Activated T-cell treated with anti-CD3 and anti-CD28 coated beads, Interleukin-2, amount 50 U/mL, for 48 hours (primary cell): Measurements from ENCODE around the gene CLIC1.

Experiments
- DNase-seq, 2 experiments: peaks; one replicate each; pipeline ENCODE4 v3.0.0-alpha.2; 2020

CLIC1 gene

GRCh38 chr6:31768363-31769257 lies 32.3 kb upstream of the CLIC1 start:
- DNase-seq, result no peak

- DNase-seq, result no peak
These were observed 30.8 kb upstream of the CLIC1 start for GRCh38 chr6:31767096-31767645.

DNA sequence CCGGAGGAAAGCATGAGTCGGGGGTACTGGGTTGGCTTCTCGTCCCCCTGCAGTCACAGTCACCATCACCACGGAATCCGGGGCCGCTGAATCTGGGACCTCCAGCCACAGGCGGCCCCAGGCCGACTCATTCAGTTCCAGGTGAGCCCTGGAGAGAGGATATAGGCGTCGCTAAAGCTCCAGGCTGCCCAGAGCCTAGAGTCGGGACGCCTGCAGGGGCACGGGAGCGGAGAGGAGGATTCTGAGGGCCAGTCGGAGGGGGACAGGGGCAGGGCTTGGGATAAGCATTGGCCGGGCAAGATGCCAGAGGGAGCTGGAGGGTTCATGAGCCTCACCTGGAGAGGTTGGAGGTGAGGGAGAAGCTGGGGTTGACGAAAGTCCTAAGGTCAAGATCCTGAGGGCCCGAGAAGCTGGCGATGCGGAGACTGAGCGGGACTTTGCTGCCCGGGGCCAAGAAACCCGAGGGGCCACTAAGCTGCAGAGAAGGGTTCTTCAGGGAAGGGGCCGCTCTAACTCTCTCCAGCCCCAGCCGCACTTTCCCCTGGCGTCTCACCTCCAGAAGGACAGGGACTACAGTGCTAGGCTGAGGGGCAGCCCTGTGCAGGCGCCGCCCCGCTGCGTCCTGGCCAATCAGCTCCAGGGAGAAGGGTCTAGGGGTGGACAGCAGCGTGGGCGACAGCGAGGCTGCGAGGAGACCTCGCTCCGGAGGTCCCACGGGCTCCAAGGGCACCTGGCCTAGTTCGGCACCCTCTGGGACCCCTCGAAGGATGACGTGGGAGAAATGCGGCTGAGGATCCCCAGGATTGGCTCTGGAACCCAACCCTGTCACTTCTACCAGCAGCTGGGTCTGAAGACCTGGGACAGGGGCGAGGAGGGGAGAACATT lies 29.8 kb upstream of the CLIC1 start:
- DNase-seq, result no peak

- DNase-seq, result no peak
These were observed 29.2 kb upstream of the CLIC1 start for GRCh38 chr6:31765559-31765909.

DNA sequence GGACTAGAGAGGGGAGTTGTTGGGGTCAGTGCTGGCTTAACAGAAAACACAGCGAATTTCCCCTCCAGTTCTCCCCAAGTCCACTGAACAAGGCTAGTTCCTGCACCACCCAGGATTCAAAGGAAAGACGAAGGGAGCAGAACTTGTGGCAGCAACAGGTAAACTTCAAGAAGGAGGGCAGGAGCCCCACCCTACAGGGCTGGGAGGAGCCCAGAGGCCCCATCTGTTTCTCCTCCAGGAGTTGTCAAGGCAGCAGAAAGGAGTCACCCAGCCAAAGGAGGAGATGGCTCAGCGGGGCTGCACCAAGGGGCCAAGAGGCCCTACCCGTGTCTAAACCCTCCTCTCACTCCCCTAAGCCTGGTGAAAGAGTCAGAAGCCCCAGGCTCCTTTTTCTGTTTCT lies 27.9 kb upstream of the CLIC1 start:
- DNase-seq, result no peak

DNA sequence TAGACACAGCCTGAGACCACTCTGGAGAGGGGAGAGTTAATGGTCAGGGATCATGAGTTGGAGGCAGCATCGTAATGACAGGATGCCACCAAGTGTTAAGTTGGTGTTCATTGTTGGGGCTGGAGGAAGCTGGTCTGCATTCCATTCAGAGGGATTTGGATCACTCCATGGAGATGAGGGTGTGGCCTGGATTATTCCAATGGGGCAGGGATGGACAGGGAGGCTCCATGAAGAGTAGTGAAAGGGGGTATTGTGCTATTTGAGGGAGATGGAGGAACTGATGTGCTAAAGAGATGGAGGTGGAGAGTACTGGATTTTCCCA lies 27.2 kb upstream of the CLIC1 start:
- DNase-seq, result no peak

- DNase-seq, result no peak
These were observed 26.7 kb upstream of the CLIC1 start for GRCh38 chr6:31762878-31763618.

- DNase-seq, result no peak
These were observed 26.0 kb upstream of the CLIC1 start, which contains the start of gene SAPCD1 for GRCh38 chr6:31762356-31762755. SAPCD1 (plus strand) TSS chr6:31762656; CDS start chr6:31763055, 399 bp downstream.

DNA sequence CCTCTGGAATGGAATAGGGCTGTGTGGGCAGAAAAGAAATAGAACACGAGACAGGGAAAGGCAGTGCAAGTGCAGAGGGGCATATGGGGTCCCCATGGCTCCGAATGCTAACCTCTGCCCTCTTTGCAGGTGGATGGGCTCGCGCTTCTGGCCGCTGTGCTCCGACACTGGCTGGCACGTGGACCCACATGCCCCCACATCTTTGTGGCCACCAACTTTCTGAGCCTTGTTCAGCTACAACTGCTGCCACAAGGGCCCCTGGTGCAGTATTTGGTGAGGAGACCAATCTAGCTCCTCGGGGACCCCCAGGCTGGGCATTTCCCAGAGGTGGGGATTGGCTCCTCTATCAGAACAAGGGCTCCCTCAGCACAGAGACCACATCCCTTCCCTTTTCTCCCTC lies 25.0 kb upstream of the CLIC1 start:
- no peak for DNase-seq

- DNase-seq, result no peak
These were observed 24.5 kb upstream of the CLIC1 start for GRCh38 chr6:31760790-31761189.

DNA sequence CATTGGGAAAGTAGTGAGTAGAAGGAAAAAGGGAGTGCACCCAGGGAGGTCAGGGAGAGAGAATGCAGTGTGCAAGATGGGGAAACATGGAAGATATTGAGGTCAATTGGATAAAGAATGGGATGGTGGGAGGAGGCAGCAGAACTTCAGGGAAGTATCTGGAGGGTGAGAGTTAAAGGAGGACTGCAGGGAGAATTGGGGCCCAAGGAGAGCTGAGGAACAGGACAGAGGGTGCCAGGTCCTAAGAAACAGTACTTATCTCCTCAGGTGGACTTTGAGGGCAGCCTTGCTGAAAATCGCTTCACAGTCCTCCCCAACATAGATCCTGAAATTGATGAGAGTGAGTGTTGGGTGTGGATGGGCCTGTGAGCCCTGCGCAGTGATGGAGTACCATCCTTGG lies 22.0 kb upstream of the CLIC1 start:
- DNase-seq, result no peak

DNA sequence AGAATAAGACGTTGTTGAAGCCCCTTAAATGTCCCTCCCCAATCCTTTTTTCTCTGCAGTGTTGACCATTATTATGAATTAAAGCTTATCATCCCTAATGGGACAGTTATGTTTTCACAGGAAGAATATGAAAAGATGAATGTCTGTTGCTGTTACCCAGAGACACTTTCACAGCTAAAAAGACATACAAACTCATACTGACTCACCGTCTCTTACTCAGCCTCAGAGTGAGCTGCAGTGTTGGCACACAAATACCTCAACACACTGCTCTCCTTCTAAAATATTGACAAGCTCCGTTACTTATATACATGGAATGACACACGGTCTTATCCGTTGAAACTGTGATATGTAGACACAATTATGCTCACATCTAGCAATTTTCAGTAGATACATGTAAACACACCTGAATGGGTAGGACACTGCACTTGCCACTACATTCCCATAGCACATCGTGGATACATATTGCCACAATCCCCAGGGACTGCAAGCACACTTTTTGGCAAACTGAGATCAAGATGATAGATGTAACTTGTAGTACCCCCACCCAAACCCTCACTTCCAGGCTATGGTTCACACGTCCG lies 16.5 kb upstream of the CLIC1 start:
- DNase-seq, result no peak

DNA sequence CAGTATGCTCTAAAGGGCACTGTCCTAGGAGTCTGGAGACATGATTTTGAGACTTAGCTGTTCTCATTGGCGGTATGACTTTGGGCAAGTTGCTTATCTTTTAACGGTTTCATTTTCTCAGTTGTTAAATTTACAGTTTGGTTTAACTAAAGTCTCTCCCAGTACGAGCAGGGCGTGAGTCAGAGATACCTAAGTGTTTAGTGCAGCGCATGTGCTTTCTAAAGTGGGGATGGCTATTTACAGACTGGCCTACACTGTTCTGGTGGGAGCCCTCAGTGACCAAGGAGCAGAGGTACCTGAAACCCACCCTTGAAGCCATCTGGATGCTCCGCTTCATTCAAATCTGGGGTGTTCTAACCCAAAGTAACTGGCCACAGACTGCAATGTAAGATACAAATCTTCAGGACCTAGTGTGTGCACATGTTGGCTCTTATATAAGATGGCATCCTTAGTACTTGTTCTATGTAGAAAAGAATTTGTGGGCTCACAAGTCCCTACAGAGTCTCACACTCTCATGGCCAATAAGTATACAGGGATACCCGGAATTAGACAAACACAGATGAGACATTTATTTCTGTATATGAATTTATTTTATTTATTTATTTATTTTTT lies 14.2 kb upstream of the CLIC1 start:
- DNase-seq, result no peak

DNA sequence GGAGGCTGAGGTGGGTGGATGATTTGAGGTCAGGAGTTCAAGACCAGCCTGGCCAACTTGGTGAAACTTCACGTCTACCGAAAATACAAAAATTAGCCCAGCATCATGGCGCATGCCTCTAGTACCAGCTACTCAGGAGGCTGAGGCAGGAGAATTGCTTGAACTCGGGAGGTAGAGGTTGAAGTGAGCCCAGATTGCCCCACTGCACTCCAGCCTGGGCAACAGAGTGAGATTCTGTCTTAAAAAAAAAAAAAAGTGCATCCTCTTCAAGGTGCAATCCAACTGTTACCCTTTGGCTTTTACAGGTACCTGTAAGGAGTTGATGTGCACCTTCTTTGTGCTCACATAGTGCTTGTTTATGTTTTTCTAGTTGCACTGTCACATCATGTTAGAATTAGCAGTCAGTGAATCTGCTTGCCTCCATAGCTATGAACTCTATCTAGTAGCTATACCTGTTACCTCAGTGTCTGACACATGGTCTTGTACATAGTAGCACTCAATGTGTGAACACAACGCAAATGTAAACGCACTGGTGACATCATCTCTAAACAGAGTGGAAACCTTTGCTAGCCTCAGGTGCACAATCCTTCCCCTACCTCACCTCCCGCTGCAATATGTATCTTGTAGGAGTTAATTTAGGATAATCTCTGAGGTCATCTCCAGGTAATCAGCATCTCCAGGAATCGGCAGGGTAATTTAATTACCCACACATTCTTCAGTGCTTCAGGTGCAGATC lies 13.1 kb upstream of the CLIC1 start:
- DNase-seq, result no peak

GRCh38 chr6:31744422-31744821 lies 8.1 kb upstream of the CLIC1 start:
- DNase-seq, result no peak

GRCh38 chr6:31742894-31743293 lies 6.6 kb upstream of the CLIC1 start:
- DNase-seq, result no peak

GRCh38 chr6:31741815-31742214 lies 5.5 kb upstream of the CLIC1 start:
- DNase-seq, result no peak

- DNase-seq, result peak in 1 of 2 experiments; percentile 35
These were observed 4.3 kb upstream of the CLIC1 start for GRCh38 chr6:31740397-31741223.

DNA sequence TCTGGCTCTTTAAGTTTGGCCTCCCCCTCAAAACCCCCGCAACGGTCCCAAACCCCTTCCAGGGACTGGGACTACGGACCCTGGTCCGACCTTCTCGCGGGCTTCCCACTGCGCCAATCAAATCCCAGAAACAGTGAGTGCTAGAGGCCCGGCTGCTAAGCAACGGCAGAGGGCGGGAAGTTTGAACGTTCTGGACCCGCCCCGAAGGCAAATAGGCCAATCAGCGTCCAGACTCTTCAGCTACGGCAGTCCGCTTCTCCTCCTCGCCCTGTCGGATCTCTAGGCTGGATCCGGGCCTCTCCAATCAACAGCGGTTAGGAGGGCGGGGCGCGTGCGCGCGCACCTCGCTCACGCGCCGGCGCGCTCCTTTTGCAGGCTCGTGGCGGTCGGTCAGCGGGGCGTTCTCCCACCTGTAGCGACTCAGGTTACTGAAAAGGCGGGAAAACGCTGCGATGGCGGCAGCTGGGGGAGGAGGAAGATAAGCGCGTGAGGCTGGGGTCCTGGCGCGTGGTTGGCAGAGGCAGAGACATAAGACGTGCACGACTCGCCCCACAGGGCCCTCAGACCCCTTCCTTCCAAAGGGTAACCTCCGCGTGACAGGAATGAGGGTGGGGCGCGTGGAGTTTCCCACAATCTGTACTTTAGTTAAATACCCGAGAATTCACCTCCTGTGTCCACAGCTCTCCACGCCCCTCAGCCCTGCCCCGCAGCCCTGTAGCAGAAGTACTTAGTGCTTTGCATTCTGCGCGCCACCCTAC lies 3.5 kb upstream of the CLIC1 start, which contains the start of gene MSH5:
TSS of gene MSH5 (plus strand) at position 367 of the 758 bp plus-strand sequence. CDS start 462 bp downstream, outside the sequence.
- DNase-seq, result peak; percentile 97 to 98
